Fibroblast of lung (primary cell): Measurements from ENCODE around the gene RFNG. TPM values are rescaled to one million over a fixed set of nuclear protein-coding genes. Genes with fewer than 3 reads are reported as not detected.

ENCODE experiments used
- DNase-seq, 2 donors: peaks; one replicate each; pipeline versions ENCODE4 v3.0.0 to v3.0.0-alpha.2; 2010; ENCODE audit warnings: low read depth in 2 of 2
- H2AFZ ChIP-seq: 2 replicates; pipeline ENCODE4 v1.5.1; 2012; ENCODE audit warnings: low read length, control low read depth, inconsistent platforms
- H3K27ac ChIP-seq: 2 replicates; pipeline ENCODE4 v1.5.1; 2011; ENCODE audit warnings: low read length, control low read depth; ENCODE audit not compliant: insufficient read depth
- H3K27me3 ChIP-seq: 2 replicates; pipeline ENCODE4 v1.5.1; 2011; ENCODE audit warnings: mild to moderate bottlenecking, low read length; ENCODE audit not compliant: control insufficient read depth, insufficient read depth
- H3K36me3 ChIP-seq: 2 replicates; pipeline ENCODE4 v1.5.1; 2011; ENCODE audit warnings: low read length; ENCODE audit not compliant: control insufficient read depth, insufficient read depth
- H3K4me1 ChIP-seq: 2 replicates; pipeline ENCODE4 v1.5.1; 2011; ENCODE audit warnings: low read length; ENCODE audit not compliant: control insufficient read depth, insufficient read depth; ENCODE audit errors: extremely low read depth
- H3K4me2 ChIP-seq: 2 replicates; pipeline ENCODE4 v1.5.1; 2011; ENCODE audit warnings: low read length, control low read depth; ENCODE audit not compliant: insufficient read depth; ENCODE audit errors: extremely low read depth
- H3K4me3 ChIP-seq, 4 experiments: fragments of 200-600 bp in 1 of 4; sonication (generic) in 1 of 4; replicated peaks in 1 of 4; 2 replicates each; pipeline ENCODE4 v1.5.1; 2011 to 2016; ENCODE audit warnings: low read length in 4 of 4, low read depth in 3 of 4, mild to moderate bottlenecking in 3 of 4, control low read depth in 2 of 4, inconsistent platforms in 1 of 4, mixed read lengths in 1 of 4; ENCODE audit not compliant: insufficient read depth in 1 of 4; ENCODE audit errors: control extremely low read depth in 1 of 4
- H3K79me2 ChIP-seq: 2 replicates; pipeline ENCODE4 v1.5.1; 2012; ENCODE audit warnings: mild to moderate bottlenecking, low read length, inconsistent platforms; ENCODE audit not compliant: control insufficient read depth, insufficient read depth
- H3K9ac ChIP-seq: 2 replicates; pipeline ENCODE4 v1.5.1; 2011; ENCODE audit warnings: mild to moderate bottlenecking, low read length, control low read depth; ENCODE audit not compliant: insufficient read depth
- H3K9me3 ChIP-seq: 2 replicates; pipeline ENCODE4 v1.5.1; 2012; ENCODE audit warnings: low read depth, low read length; ENCODE audit not compliant: control insufficient read depth, insufficient read depth
- H4K20me1 ChIP-seq: 2 replicates; pipeline ENCODE4 v1.5.1; 2011; ENCODE audit warnings: low read length; ENCODE audit not compliant: control insufficient read depth, insufficient read depth; ENCODE audit errors: extremely low read depth
- EZH2 ChIP-seq: IDR thresholded peaks from 2 replicates; pipeline ENCODE4 v1.5.1; 2012; ENCODE audit warnings: low read length, control low read depth, mild to moderate bottlenecking; ENCODE audit errors: missing control alignments
- polyA plus RNA-seq, 2 donors: library from polyadenylated mRNA; depleted of rRNA in 1 of 2; stranded (reverse) in 1 of 2; unstranded in 1 of 2; fragments of >200 nt; gene quantifications; 2 replicates each; pipeline ENCODE4 v1.2.1, GENCODE V29; 2011 to 2012; ENCODE audit warnings: missing spikeins in 1 of 2
- total RNA-seq: library from RNA; depleted of rRNA; stranded (reverse); fragments of >200 nt; gene quantifications from 2 replicates; pipeline ENCODE4 v1.2.1, GENCODE V29; 2014
- TF ChIP-seq, protein P1 (sequence below), 2 donors: IDR thresholded peaks in 1 of 2; conservative IDR thresholded peaks in 1 of 2; 1 replicate in 1 of 2; 2 replicates in 1 of 2; pipeline ENCODE4 v1.5.1; 2011 to 2012; ENCODE audit warnings: low read length in 2 of 2, control low read depth in 1 of 2, inconsistent platforms in 1 of 2, low read depth in 1 of 2, mild to moderate bottlenecking in 1 of 2

Gene RFNG
- total and polyA plus RNA-seq, 2 donors (not counting 1 experiment from before 2014, with no cell fraction given) = 14.5 to 48.9 TPM

DNA sequence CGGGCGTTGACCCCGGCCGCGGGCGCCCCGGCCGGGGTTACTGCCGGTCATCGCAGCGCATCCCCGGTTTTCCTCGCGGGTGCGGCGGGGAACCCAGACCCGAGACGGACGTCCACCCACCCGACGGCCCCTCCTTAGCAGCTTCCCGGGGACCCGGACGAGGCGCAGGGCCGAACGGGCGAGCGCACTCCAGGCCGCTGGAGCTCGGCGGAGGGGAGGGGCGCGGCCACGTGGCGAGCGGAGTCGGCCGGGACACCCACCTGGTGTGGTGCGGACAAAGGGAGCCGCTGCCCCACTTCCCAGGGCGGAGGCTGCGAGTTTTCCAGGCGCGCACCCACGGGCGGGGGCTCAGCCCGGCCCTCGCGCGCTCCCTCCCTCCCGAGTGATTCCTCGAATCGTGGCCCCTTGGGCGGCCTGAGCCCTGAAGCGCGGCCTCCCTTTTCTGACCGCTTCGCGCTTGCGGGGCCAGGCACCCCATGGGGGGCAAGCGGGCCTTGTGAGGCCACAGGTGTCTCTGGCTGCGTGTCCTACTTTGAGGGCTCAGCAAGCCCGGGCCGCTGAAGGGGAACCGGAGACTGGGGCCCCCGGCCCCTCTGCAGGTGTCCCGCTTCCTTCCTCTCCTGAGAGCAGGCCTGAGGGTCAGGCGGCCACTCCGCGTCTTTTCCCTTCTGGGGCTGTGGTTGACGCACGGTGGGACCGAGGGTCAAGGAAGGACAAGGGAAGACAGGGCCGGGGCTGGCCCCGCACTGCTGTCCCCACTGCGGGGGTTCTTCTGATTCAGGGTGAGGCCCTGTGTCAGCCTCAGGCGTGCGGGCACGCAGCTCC, 47.5 kb upstream of the RFNG start:
- Histone ChIP-seq H3K36me3 (peaks cover 17% of the 10 kb centered on the region), H3K4me3 (peak overlapping the region; percentile 21 to 60 (median 42)), H3K79me2 (peaks cover 33% of the 10 kb centered on the region), H3K27me3 (no peaks in the 10 kb centered on the region), H3K9ac (peak overlapping the region; percentile 58), H3K4me2 (peak overlapping the region; percentile 58), H3K4me1 (peaks cover 14% of the 10 kb centered on the region), H3K27ac (peak overlapping the region; percentile 89), H2AFZ (peak overlapping the region; percentile 26), H4K20me1 (peaks cover 1% of the 10 kb centered on the region), H3K9me3 (no peaks in the 10 kb centered on the region)
- TF ChIP-seq, protein P1, sequence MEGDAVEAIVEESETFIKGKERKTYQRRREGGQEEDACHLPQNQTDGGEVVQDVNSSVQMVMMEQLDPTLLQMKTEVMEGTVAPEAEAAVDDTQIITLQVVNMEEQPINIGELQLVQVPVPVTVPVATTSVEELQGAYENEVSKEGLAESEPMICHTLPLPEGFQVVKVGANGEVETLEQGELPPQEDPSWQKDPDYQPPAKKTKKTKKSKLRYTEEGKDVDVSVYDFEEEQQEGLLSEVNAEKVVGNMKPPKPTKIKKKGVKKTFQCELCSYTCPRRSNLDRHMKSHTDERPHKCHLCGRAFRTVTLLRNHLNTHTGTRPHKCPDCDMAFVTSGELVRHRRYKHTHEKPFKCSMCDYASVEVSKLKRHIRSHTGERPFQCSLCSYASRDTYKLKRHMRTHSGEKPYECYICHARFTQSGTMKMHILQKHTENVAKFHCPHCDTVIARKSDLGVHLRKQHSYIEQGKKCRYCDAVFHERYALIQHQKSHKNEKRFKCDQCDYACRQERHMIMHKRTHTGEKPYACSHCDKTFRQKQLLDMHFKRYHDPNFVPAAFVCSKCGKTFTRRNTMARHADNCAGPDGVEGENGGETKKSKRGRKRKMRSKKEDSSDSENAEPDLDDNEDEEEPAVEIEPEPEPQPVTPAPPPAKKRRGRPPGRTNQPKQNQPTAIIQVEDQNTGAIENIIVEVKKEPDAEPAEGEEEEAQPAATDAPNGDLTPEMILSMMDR (conservative IDR thresholded peaks at IDR 0.05 in 1 of 2, IDR thresholded peaks at IDR 0.05 in 1 of 2; ENCODE audit: low read depth in 1 of 2, low read length in 2 of 2) = no peak
- no peak for DNase-seq

DNA sequence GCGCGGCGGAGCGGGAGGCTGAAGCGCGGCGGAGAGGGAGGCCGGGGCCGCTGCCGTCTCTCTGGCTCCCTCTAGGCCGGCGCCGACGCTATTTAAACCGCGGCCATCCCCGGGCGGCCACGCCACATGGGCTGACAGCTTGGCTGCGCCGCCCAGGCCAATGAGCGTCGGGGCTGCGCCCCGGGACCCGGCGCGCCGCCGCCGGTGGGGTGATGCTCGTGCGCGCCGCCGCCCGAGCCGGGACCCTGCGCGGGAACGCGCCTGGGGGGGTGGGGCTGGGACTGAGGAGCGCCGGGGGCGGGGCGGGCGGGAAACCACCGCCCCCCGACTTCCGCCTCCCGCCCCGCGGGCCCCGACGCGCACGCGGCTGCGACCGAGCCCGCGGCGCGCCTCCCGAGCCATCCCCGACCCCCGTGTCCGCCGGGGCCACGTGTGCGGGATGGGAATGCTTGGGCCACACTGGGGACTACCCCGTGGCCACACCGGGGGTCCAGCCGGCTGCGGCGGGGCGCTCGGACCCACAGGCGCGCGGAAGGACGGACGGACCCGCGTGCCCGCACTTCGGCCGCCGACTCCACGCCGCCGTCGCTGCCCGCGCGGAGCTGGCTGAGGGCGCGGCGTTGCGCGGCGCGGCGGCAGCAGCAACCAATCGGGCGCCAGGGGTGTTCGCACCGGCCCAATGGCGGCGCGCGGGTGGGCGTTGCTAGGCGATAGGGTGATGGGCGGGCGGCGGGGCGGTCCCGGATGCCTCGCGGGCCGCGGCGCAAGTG, 46.7 kb upstream of the RFNG start, which contains the start of gene FASN:
TSS of gene FASN (minus strand) at position 68 of the 770 bp plus-strand sequence. CDS start 1,791 bp downstream, outside the sequence.
- Histone ChIP-seq H3K4me2 (peak within 1 kb of the TSS; percentile 95), H2AFZ (peak within 1 kb of the TSS; percentile 57), H3K27me3 (no peaks in the 10 kb centered on the region), H3K4me3 (peak within 1 kb of the TSS; percentile 65 to 83 (median 82)), H4K20me1 (peaks cover 1% of the 10 kb centered on the region), H3K79me2 (peaks cover 40% of the 10 kb centered on the region), H3K9ac (peak within 1 kb of the TSS; percentile 83), H3K27ac (peak within 1 kb of the TSS; percentile 89), H3K4me1 (peaks cover 14% of the 10 kb centered on the region), H3K9me3 (no peaks in the 10 kb centered on the region), H3K36me3 (peaks cover 23% of the 10 kb centered on the region)
- peak; percentile 92 to 95 for DNase-seq
- TF ChIP-seq EZH2 = no peak
- TF ChIP-seq, protein P1 (conservative IDR thresholded peaks at IDR 0.05 in 1 of 2, IDR thresholded peaks at IDR 0.05 in 1 of 2; ENCODE audit: low read depth in 1 of 2, low read length in 2 of 2) = peak; percentile 18 to 36

DNA sequence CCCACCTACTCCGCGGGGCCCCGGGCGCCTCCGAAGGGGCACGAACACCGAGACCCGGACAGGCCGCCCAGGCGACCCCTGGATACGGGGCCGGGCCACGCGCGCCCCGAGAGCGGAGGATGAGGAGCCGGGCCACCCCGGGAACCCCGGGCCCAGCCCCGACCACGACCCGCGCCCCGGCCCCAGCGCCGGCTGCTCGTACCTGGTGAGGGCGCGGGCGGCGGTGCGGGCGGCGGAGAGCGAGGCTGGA, 46.2 kb upstream of the RFNG start:
- H4K20me1 ChIP-seq = peaks cover 1% of the 10 kb centered on the region
- H3K9me3 ChIP-seq = no peaks in the 10 kb centered on the region
- no peak overlapping the region for H3K4me2 ChIP-seq
- H3K36me3 ChIP-seq = peaks cover 27% of the 10 kb centered on the region
- peak overlapping the region; percentile 77 for H3K27ac ChIP-seq
- H3K9ac ChIP-seq = peak overlapping the region; percentile 83
- peaks cover 44% of the 10 kb centered on the region for H3K79me2 ChIP-seq
- no peaks in the 10 kb centered on the region for H3K27me3 ChIP-seq
- H2AFZ ChIP-seq = no peak overlapping the region
- H3K4me1 ChIP-seq = peaks cover 14% of the 10 kb centered on the region
- TF ChIP-seq EZH2 = no peak
- TF ChIP-seq, protein P1 (conservative IDR thresholded peaks at IDR 0.05 in 1 of 2, IDR thresholded peaks at IDR 0.05 in 1 of 2; ENCODE audit: low read depth in 1 of 2, low read length in 2 of 2) = no peak
- DNase-seq = no peak
- peak overlapping the region; percentile 34 to 83 (median 82) for H3K4me3 ChIP-seq
